ENCODE data around the gene TMEM132A.

TMEM132A gene

GRCh38 chr11:60937144-60937527 is 12.9 kb downstream of the TMEM132A start:
- DNase-seq (ENCODE audit: low read depth in 3 of 3), result no peak

DNA sequence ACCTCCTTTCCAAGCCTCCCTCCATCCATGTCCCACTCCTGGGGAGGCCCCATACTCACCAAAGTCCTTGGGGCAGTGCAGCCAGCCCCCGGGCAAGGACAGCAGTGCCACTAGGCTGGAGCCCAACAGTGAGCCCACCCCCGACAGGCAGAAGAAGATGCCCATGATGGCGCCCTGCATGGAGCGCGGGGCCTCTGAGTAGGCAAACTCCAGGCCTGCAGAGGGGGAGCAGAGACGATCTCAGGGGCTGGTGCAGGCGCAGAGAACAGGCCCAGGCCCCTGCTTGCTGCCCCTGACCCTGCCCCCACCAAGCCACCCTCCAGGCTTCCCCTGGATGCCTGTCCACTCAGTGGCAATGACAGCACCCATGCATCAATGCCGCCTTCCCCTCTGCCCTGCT is 13.6 kb downstream of the TMEM132A start:
- no peak for DNase-seq (ENCODE audit: low read depth in 3 of 3)

DNA sequence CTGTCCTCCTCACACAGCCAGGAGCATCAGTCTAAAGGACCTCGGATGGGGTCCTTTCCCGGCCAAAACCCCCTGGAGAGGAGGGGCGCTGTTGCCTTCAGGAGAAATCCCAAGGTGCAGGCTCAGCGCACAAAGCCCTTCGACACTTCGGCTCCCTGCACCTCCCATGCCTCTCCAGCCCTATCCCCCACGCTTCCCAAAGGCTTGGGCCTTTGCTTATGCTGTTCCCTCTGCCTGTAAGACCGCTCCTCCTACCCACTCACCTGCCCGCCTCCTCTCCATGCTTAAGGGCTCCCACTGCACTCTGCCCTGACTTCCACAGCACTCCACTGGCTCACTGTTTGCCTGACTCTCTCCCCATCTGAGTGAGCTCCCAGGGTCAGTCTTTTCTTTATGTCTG is 14.2 kb downstream of the TMEM132A start:
- no peak for DNase-seq (ENCODE audit: low read depth in 3 of 3)

DNA sequence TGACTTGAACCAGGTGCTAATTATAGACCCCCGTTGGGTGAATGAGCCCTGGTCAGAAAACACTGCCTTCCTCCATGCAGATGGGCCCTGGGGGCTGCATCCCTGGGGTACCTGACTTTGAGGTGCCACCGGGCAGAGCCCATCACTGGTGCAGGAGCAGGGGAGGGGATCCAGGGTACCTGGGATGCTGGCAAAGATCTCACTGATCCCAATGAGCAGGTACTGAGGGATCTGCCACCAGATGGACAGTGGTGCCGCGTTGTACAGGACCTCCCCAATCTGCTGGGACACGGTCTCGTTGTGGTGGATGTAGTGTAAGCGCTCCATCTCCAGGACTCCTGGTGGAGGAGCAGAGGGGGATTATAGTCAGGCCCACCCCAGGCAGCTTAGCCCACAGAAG is 15.0 kb downstream of the TMEM132A start:
- DNase-seq (ENCODE audit: low read depth in 3 of 3), result no peak

DNA sequence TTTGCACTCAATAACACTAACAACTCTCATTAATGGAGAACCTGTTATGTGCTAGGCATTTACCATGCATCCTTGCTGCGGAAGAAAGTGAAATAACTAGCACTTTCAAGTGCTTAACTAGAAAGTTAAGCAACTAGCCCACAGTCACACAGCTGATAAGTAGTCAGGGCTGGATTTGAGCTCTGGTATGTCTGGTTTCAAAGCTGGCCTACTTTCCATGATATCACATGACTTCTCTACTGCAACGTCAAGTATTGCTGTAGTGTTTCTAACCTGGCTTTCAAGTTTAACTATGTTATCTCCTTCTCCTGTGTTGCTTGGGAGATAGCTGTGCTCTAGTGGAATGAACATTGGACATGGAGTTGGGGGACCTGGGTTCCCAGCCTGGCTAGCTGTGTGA is 15.6 kb downstream of the TMEM132A start:
- DNase-seq (ENCODE audit: low read depth in 3 of 3), result no peak

GRCh38 chr11:60941371-60942119 is 17.3 kb downstream of the TMEM132A start:
- DNase-seq (ENCODE audit: low read depth in 3 of 3), result no peak

GRCh38 chr11:60942219-60942618 is 18.0 kb downstream of the TMEM132A start:
- no peak for DNase-seq (ENCODE audit: low read depth in 3 of 3)

- DNase-seq (ENCODE audit: low read depth in 3 of 3), result no peak
Measured at GRCh38 chr11:60942970-60943565, 18.8 kb downstream of the TMEM132A start.

DNA sequence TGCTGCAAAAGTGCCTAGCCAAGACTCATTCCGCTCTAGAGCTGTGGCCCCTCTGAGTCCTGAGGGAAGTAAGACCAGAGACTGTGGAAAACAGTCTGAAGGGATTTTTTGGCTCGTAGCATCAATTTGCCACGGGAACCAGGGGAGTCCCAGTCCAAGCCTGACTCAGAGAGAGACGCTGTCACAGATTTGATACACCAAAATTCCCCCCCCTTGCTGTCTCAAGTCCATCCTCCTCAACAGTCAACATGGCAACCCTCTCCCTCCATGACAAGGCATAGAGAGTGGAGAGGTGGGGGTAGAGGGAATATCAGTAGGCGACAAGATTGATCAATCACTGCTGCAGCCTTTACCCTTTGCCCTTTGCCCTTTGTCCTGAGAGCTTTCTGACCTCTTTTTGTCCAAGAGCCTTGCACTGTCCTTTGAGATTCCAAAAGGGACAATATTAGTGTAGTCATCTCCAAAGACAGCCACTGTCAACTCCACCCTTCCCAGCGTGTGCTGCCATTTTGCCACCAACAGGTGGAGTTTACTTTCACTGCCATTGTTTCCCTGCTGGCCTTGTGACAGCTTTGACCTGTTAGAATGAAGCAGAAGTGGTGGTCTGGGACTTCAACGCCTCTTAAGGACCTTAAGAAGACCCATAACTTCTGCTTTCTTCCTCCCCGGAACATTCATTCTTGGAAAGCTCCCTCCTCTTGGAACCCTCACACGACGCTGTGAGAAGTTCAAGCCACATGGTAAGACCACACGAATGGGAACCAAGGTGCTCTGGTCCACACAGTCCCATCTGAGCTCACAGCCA is 20.4 kb downstream of the TMEM132A start:
- no peak for DNase-seq (ENCODE audit: low read depth in 3 of 3)

DNA sequence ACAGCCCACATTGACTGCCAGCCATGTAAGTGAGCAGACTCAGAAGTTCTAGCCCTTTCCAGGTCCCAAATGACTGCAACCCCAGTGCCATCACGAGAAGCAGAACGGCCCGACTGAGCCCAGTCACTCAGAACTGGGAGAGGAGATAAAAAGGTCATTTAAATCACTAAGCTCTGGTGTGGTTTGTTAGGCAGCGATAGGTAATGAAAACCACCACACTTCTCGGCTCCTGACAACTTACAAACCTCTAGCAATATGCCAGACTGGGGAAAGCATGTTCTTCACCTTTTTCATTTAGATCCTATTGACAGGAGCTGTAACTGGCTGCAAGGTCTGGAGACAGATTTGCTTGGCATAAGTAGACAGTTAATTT is 21.0 kb downstream of the TMEM132A start:
- DNase-seq (ENCODE audit: low read depth in 3 of 3), result no peak

DNA sequence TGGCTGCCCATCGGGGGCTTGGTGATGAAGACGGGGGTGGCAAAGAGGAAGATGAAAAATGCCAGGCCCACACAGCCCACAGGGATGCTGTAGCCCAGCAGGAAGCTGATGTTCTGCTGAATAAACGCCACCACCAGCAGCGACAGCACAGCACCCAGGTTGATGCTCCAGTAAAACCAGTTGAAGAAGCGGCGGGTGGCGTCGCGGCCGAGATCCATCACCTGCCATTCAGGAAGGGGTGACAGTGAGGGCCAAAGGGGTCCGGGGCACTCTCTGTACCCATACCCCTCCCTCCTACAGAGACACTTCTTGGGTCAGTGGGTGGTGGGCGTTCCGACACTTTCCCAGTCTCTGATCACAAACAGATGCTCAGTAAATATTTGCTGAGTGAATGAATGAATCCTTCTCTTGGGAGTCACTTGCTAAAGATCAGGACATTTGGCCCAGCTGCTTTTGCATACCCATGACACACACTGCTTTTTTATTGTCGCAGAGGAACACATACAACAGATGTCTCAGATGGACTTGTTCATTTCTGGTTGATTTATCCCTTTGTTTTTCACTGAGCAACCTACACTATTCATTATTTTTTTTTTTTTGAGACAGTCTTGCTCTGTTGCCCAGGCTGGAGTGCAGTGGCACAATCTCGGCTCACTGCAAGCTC is 22.5 kb downstream of the TMEM132A start:
- DNase-seq (ENCODE audit: low read depth in 3 of 3), result no peak

GRCh38 chr11:60947700-60948099 is 23.4 kb downstream of the TMEM132A start:
- DNase-seq (ENCODE audit: low read depth in 3 of 3), result no peak

- DNase-seq (ENCODE audit: low read depth in 3 of 3), result no peak
Measured at GRCh38 chr11:60948250-60948649, 24.0 kb downstream of the TMEM132A start.

- no peak for DNase-seq (ENCODE audit: low read depth in 3 of 3)
Measured at GRCh38 chr11:60950024-60950423, 25.8 kb downstream of the TMEM132A start.

GRCh38 chr11:60950933-60951605 is 26.8 kb downstream of the TMEM132A start:
- no peak for DNase-seq (ENCODE audit: low read depth in 3 of 3)

DNA sequence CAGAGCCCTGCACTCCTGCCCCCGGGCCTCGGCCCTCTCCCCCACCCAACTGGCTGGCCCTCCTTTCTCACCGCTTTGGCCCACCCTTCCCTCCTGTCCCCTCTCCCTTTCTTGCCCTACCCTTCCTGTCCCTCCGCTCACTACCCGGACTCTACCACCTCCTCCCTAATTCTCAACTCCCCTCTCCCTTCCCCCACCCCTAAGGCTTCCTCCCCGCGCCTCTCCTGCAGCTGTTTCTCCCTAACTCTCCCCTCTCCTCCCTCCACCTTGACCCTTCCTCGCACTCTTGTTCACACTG is 27.3 kb downstream of the TMEM132A start:
- no peak for DNase-seq (ENCODE audit: low read depth in 3 of 3)

- no peak for DNase-seq (ENCODE audit: low read depth in 3 of 3)
Measured at GRCh38 chr11:60951904-60952741, 27.9 kb downstream of the TMEM132A start, which contains the start of gene SLC15A3. Gene SLC15A3, minus strand, starts transcription at chr11:60952176. Its CDS starts 625 bp downstream, at chr11:60951551.

DNA sequence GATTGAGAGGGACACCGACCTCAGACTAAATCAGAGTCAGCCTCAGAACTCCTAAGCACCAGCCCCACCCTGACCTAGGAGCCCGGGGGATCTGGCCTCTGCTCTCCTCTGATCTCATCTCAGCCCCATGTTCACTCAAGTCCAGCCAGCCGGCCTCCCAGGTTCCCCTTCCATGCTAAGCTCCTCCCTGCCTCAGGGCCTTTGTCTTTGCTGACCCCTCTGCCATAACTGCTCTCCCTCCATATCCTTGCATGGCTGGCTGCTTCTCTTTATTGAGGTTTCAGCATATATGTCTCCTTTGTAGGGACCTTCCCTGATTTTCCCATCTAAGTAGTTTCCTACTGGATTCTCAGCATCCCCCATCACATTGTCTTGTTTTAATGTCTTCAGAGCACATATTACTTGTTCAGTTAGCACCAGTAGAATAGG is 28.5 kb downstream of the TMEM132A start:
- no peak for DNase-seq (ENCODE audit: low read depth in 3 of 3)

DNA sequence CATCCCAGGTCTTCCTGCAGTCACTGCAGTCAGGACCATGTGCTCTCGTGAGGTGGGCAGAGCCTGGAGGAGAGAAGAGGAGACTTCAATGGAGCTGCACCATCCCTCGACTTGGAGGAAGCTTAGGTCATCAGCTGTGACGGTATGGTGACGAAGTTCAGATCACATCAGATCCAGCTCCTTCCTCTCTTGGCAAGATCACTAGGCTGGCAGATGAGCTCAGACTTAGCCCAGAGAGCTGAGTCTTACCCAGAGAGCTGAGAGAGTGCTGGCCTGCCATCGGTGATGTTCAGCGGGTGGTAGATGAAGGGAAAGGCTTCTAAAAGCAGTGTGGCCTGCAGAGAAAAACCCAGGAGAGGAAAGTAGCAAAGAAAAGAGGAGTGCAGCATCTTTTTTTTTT is 29.5 kb downstream of the TMEM132A start:
- no peak for DNase-seq (ENCODE audit: low read depth in 3 of 3)

DNA sequence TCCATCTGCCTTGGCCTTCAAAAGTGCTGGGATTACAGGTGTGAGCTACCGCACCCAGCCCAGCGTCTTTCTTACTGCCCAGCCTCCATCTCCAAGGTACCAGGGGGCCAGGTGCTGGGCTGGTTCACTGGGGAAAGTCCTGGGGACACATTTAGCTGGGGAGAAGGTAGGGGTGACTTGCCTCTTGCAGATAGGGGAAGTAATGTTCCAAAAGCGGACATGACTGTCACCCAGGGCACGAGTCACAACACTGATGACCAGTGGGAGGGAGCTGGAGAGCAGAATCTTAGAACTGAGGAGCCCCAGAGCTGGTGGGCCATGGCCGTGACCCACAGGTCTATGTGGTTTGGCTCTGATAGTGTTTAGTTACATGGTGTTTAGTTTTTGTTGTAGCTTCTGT is 30.2 kb downstream of the TMEM132A start:
- no peak for DNase-seq (ENCODE audit: low read depth in 3 of 3)

- no peak for DNase-seq (ENCODE audit: low read depth in 3 of 3)
Measured at GRCh38 chr11:60955571-60955970, 31.3 kb downstream of the TMEM132A start.
